Spleen (tissue), 11 donors: ENCODE results near the gene USP28. TPM values are rescaled to one million over a fixed set of nuclear protein-coding genes. Genes with fewer than 3 reads are reported as not detected.

Experiments
- DNase-seq: peaks from one replicate; pipeline ENCODE4 v3.0.0-alpha.2; 2020
- H3K27ac ChIP-seq, 8 donors: fragments of 200-600 bp; sonication (generic) in 7 of 8; 1 replicate in 4 of 8; 2 replicates in 4 of 8; pipeline versions ENCODE4 v1.5.0 to v1.8.0; 2016 to 2021; ENCODE audit warnings: inconsistent platforms in 4 of 8, mild to moderate bottlenecking in 4 of 8, moderate library complexity in 1 of 8
- H3K27me3 ChIP-seq, 7 donors: fragments of 200-600 bp; sonication (generic) in 6 of 7; replicated peaks in 1 of 7; 1 replicate in 4 of 7; 2 replicates in 3 of 7; pipeline versions ENCODE4 v1.5.0 to v1.8.0; 2016 to 2021; ENCODE audit warnings: inconsistent platforms in 3 of 7, mild to moderate bottlenecking in 1 of 7
- H3K36me3 ChIP-seq, 6 donors: fragments of 200-600 bp; sonication (generic) in 5 of 6; 1 replicate in 4 of 6; 2 replicates in 2 of 6; pipeline versions ENCODE4 v1.5.0 to v1.8.0; 2016 to 2021; ENCODE audit warnings: inconsistent platforms in 2 of 6
- H3K4me1 ChIP-seq, 6 donors: fragments of 200-600 bp; sonication (generic) in 5 of 6; 1 replicate in 3 of 6; 2 replicates in 3 of 6; pipeline versions ENCODE4 v1.5.0 to v1.8.0; 2016 to 2021; ENCODE audit warnings: inconsistent platforms in 3 of 6
- H3K4me3 ChIP-seq, 8 donors: fragments of 200-600 bp; sonication (generic) in 7 of 8; 1 replicate in 4 of 8; 2 replicates in 4 of 8; pipeline versions ENCODE4 v1.5.0 to v1.8.0; 2016 to 2021; ENCODE audit warnings: inconsistent platforms in 4 of 8, mild to moderate bottlenecking in 4 of 8, moderate library complexity in 2 of 8
- H3K9me3 ChIP-seq, 8 donors: fragments of 200-600 bp; sonication (generic) in 7 of 8; 1 replicate in 4 of 8; 2 replicates in 4 of 8; pipeline versions ENCODE4 v1.5.0 to v1.8.0; 2016 to 2021; ENCODE audit warnings: inconsistent platforms in 4 of 8
- CTCF ChIP-seq, 11 experiments: fragments of 200-600 bp in 7 of 11; fragments of 450-650 bp in 4 of 11; sonication (generic) in 4 of 11; IDR thresholded peaks in 8 of 11; conservative IDR thresholded peaks in 3 of 11; 1 replicate in 7 of 11; 2 replicates in 4 of 11; pipeline versions ENCODE4 v1.4.0 to v1.8.0; 2016 to 2021; ENCODE audit warnings: antibody characterized with exemption in 11 of 11, inconsistent platforms in 4 of 11, mild to moderate bottlenecking in 1 of 11
- POLR2A ChIP-seq, 3 donors: fragments of 450-650 bp; IDR thresholded peaks; one replicate each; pipeline ENCODE4 v1.5.1; 2017; ENCODE audit warnings: antibody characterized with exemption in 3 of 3, mild to moderate bottlenecking in 1 of 3
- POLR2AphosphoS5 ChIP-seq, 3 donors: sonication (generic); formaldehyde crosslinking; IDR thresholded peaks; one replicate each; pipeline ENCODE4 v1.5.1; 2017; ENCODE audit warnings: antibody characterized with exemption in 3 of 3
- WGBS, 5 donors: extraction: QIAGEN DNeasy Blood & Tissue Kit in 3 of 5; methylation state at CpG; one replicate each; pipeline versions ENCODE4 v1.1.5 to v1.1.7; 2013 to 2018; 5-methylcytosine and 5-hydroxymethylcytosine counted together
- intact Hi-C: fragments of 100-400 bp; cut with DNase I; formaldehyde crosslinking; loops from one replicate; pipeline ENCODE4 v1.15.0; 2023; ENCODE audit warnings: low total_unique reads
- polyA plus RNA-seq, 3 donors: library from polyadenylated mRNA; stranded (reverse); fragments of 200-250 nt; gene quantifications; one replicate each; pipeline ENCODE4 v1.2.1, GENCODE V29; 2013
- total RNA-seq, 7 donors: library from RNA; depleted of rRNA in 3 of 7; stranded (reverse); fragments of >200 nt in 3 of 7; fragmentation: NEBNext Ultra II Directional in 4 of 7; extraction: Animal tissue kit (Norgen Biotek cat#: 25700) in 4 of 7; gene quantifications; one replicate each; pipeline versions ENCODE4 v1.1.0 to v1.2.1, GENCODE V29; 2016 to 2021
- donor health status: healthy with polysubstance abuse.
- donor health status: DM: no; HTN: no; CAD: no; lungs with moderate emphysema.
- donor health status: DM: no; HTN: no; CAD: no.
- donor health status: Bipolar disorder and iron deficiency.
- donor health status: healthy.
- donor health status: DM: no; HTN: no; CAD: no.
- donor health status: DM: yes; HTN: yes; CAD: no.

Gene USP28
- total and polyA plus RNA-seq, 10 donors, result 4.2 to 44.8 (median 27.6) TPM

- Histone ChIP-seq H3K27ac (peak overlapping the region in 1 of 8 donors; percentile 2), H3K4me3 (no peak overlapping the region), H3K4me1 (peaks cover 0 to 53% (median 4%) of the 10 kb centered on the region in 6 donors), H3K27me3 (no peaks in the 10 kb centered on the region), H3K9me3 (no peaks in the 10 kb centered on the region), H3K36me3 (peaks cover 0 to 26% (median 0%) of the 10 kb centered on the region in 6 donors)
- 95 to 99% (median 97%) methylated on average over 8 of the region's 8 CpGs for WGBS, 5 donors
- intact Hi-C loops, result no loop called here
- TF ChIP-seq CTCF (IDR thresholded peaks at IDR 0.05 in 8 of 11, conservative IDR thresholded peaks at IDR 0.05 in 3 of 11), result no peak
- no peak for TF ChIP-seq POLR2A (IDR thresholded peaks at IDR 0.05)
- no peak for TF ChIP-seq POLR2AphosphoS5 (IDR thresholded peaks at IDR 0.05)
- no peak for DNase-seq
Measured at GRCh38 chr11:113865873-113866272, 9.5 kb downstream of the USP28 start.

- DNase-seq, result no peak
- TF ChIP-seq POLR2AphosphoS5 (IDR thresholded peaks at IDR 0.05), result no peak
- no peak for TF ChIP-seq POLR2A (IDR thresholded peaks at IDR 0.05)
- no peak for TF ChIP-seq CTCF (IDR thresholded peaks at IDR 0.05 in 8 of 11, conservative IDR thresholded peaks at IDR 0.05 in 3 of 11)
- 94 to 98% (median 97%) methylated on average over 3 of the region's 3 CpGs for WGBS, 5 donors
- Histone ChIP-seq H3K27me3 (no peaks in the 10 kb centered on the region), H3K36me3 (peaks cover 0 to 18% (median 0%) of the 10 kb centered on the region in 6 donors), H3K4me3 (no peak overlapping the region), H3K4me1 (peaks cover 0 to 53% (median 6%) of the 10 kb centered on the region in 6 donors), H3K9me3 (no peaks in the 10 kb centered on the region), H3K27ac (peak overlapping the region in 1 of 8 donors; percentile 18)
- intact Hi-C loops, result no loop called here
Measured at GRCh38 chr11:113864410-113864809, 11.0 kb downstream of the USP28 start.

- WGBS, 5 donors, result 73 to 81% (median 78%) methylated on average over 5 of the region's 5 CpGs
- Histone ChIP-seq H3K4me3 (no peak overlapping the region), H3K27ac (peak overlapping the region in 3 of 8 donors; percentile 34 to 66 (median 35)), H3K9me3 (no peaks in the 10 kb centered on the region), H3K27me3 (no peaks in the 10 kb centered on the region), H3K36me3 (peaks cover 0 to 15% (median 0%) of the 10 kb centered on the region in 6 donors), H3K4me1 (peaks cover 0 to 44% (median 9%) of the 10 kb centered on the region in 6 donors)
- TF ChIP-seq POLR2AphosphoS5 (IDR thresholded peaks at IDR 0.05), result no peak
- no peak for TF ChIP-seq POLR2A (IDR thresholded peaks at IDR 0.05)
- TF ChIP-seq CTCF (IDR thresholded peaks at IDR 0.05 in 8 of 11, conservative IDR thresholded peaks at IDR 0.05 in 3 of 11), result no peak
- intact Hi-C loops, result no loop called here
- no peak for DNase-seq
Measured at GRCh38 chr11:113862435-113862834, 12.9 kb downstream of the USP28 start.

GRCh38 chr11:113859665-113860064 lies 15.7 kb downstream of the USP28 start:
- H3K9me3 ChIP-seq, result no peaks in the 10 kb centered on the region
- H3K4me3 ChIP-seq, result no peak overlapping the region
- no peaks in the 10 kb centered on the region for H3K27me3 ChIP-seq
- intact Hi-C loops, result no loop called here
- peaks cover 0 to 6% (median 0%) of the 10 kb centered on the region in 6 donors for H3K36me3 ChIP-seq
- H3K27ac ChIP-seq, result peak overlapping the region in 5 of 8 donors; percentile 14 to 58 (median 35)
- H3K4me1 ChIP-seq, result peaks cover 0 to 37% (median 12%) of the 10 kb centered on the region in 6 donors
- no peak for DNase-seq
- TF ChIP-seq POLR2AphosphoS5 (IDR thresholded peaks at IDR 0.05), result no peak
- TF ChIP-seq CTCF (IDR thresholded peaks at IDR 0.05 in 8 of 11, conservative IDR thresholded peaks at IDR 0.05 in 3 of 11), result no peak
- TF ChIP-seq POLR2A (IDR thresholded peaks at IDR 0.05), result no peak
